HFF-Myc (cell line): ENCODE data around the gene IL3.

Experiments used
- DNase-seq: peaks from one replicate; pipeline ENCODE4 v3.0.0-alpha.2; 2011; ENCODE audit warnings: low read depth; ENCODE audit errors: extremely low read depth
- H3K4me3 ChIP-seq: replicated peaks from 2 replicates; pipeline ENCODE4 v1.5.1; 2011; ENCODE audit warnings: low read depth, mild to moderate bottlenecking, control low read depth, low read length
- CTCF ChIP-seq: IDR thresholded peaks from 2 replicates; pipeline ENCODE4 v1.5.1; 2012; ENCODE audit warnings: mild to moderate bottlenecking, low read depth, low read length, control low read depth; ENCODE audit errors: missing control alignments

Gene IL3

DNA sequence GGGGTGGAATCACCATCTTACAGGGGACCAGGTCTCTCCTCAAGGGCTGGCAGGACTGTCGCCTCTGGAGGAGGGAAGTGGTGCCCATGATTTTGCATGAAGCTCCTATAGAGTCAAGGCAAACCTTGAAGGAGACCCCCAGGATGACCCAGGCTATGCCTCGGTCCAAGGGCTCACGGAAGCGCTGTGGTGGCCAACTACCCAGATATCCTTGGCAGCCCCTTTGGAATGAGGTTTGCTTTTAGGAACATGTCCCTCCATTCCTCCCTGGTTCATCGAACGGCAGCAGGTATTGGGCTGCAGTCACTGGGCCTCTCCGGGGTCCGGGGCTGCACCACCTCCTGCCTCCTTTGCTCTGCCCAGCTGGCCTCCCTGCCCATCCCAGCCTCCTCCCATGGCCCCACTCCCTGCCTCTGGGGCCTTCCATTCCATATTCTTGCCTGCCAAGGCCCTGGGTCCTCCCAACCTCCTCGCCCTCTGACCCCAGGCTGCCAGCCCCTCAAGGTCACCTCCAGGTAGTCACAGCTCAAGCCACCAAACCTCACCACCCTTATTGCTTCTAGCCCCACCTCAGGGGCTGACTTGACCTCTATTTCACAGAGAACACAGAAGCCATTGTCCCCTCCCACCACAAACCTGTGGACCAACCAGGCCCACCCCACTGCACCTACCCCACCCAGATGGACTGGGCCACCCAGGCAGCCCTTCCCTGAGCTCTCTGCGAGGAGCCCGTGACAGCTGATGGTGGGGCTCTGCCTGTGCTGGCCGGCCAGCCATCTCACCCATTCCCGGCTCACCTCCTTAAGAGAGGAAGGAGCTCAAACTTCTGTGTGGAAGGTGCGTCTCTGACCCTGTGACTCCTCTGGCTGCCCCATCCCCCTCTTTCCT lies 3.6 kb upstream of the IL3 start:
- no peak for TF ChIP-seq CTCF
- DNase-seq, result no peak
- H3K4me3 ChIP-seq, result no peak overlapping the region

DNA sequence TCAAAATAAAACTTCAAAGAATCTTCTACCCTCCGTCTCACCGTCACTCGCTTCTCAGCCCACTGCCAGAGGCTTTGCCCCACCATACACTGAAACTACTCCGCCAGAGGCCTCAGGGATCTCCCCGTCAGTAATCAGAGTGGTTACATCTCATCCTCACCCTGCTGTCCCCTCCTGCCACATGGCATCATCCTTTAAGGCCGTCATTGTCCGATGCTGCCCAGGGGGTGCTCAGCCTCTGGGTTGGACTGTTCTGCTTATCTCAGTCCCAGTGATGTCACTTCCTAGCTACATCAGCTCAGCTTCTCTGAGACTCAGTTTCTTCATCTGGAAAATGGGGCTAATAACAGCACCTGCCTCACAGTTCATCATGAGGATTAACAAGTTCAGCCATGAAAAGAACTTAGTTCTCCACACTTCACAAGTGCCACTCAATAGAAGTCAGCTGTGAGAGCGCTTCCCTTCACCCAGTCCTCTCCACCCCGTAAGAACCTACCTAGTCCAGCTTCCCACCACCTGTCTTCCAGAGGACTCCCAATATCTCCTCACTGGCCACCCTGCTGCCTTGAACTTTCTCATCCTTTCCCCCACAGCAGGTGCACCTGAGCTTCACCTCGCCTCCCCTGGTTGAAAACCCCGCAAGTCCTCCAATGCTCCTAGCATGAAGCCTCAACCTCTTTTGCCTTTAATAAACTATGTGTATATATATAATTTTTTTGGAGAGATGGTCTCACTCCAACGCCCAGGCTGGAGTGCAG lies 2.8 kb upstream of the IL3 start:
- TF ChIP-seq CTCF, result no peak
- no peak for DNase-seq
- no peak overlapping the region for H3K4me3 ChIP-seq

DNA sequence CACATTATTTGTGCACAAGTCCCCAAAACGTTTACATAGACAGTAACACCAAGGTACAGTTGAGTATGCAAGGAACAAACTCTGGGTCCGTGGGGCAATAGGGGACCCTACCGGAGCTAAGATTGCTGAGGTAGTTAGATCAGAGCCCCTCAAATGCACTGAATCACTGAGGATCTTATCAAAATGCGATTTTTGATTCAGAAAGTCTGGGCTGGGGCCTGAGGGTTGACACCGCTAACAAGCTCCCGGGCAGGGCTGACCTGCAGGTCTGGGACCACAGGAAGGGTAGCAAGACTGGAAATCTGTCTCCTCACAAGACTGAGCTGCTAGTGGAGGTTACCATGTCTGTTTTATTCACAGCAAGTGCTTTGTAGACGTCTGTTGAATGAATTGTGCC lies 1.8 kb upstream of the IL3 start:
- no peak for DNase-seq
- H3K4me3 ChIP-seq, result no peak overlapping the region
- TF ChIP-seq CTCF, result no peak

GRCh38 chr5:132059043-132059695 lies 1.3 kb upstream of the IL3 start:
- DNase-seq, result no peak
- no peak overlapping the region for H3K4me3 ChIP-seq
- TF ChIP-seq CTCF, result no peak

DNA sequence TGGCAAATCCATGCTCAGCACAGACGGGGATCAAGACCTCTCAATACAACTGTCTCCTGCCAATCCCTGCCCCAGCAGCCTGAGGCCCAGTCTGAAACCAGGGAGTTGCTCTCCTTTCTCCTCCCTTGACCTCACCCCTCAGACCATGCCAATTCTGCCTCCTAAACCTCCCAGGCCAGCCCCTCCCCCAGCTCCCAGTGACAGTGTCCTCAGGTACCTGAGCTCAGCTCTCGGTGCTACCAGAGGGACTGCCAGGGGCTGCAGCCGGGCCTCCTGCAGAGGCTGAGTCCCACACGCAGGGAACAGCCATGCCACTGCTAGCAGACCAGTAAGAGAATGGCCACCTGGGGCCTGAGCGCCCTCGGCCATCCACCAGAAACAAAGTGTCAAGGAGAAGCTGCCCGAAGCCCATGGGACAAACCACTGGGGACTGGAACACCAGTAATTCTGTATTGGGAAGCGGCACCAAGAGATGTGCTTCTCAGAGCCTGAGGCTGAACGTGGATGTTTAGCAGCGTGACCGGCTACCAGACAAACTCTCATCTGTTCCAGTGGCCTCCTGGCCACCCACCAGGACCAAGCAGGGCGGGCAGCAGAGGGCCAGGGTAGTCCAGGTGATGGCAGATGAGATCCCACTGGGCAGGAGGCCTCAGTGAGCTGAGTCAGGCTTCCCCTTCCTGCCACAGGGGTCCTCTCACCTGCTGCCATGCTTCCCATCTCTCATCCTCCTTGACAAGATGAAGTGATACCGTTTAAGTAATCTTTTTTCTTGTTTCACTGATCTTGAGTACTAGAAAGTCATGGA lies 557 bp upstream of the IL3 start:
- no peak for TF ChIP-seq CTCF
- no peak overlapping the region for H3K4me3 ChIP-seq
- no peak for DNase-seq
